Vagina (tissue), 2 donors: Measurements from ENCODE around the gene MAK.

ENCODE experiments used
- CTCF ChIP-seq, 3 experiments: fragments of 450-650 bp in 2 of 3; fragments of 200-600 bp in 1 of 3; sonication (generic) in 1 of 3; IDR thresholded peaks; one replicate each; pipeline ENCODE4 v1.5.1; 2017 to 2019; ENCODE audit warnings: antibody characterized with exemption in 3 of 3, mild to moderate bottlenecking in 2 of 3, moderate library complexity in 2 of 3
- POLR2A ChIP-seq, 2 donors: fragments of 450-650 bp; IDR thresholded peaks; one replicate each; pipeline ENCODE4 v1.6.1; 2017; ENCODE audit warnings: antibody characterized with exemption in 2 of 2, mild to moderate bottlenecking in 2 of 2, moderate library complexity in 2 of 2
- POLR2AphosphoS5 ChIP-seq, 2 donors: sonication (generic); formaldehyde crosslinking; IDR thresholded peaks; one replicate each; pipeline ENCODE4 v1.9.0; 2017; ENCODE audit warnings: antibody characterized with exemption in 2 of 2, mild to moderate bottlenecking in 2 of 2, low read depth in 1 of 2; ENCODE audit not compliant: insufficient read depth in 1 of 2

- TF ChIP-seq CTCF (IDR thresholded peaks at IDR 0.05), result no peak
- no peak for TF ChIP-seq POLR2AphosphoS5 (IDR thresholded peaks at IDR 0.05; ENCODE audit: insufficient read depth in 1 of 2, low read depth in 1 of 2)
- no peak for TF ChIP-seq POLR2A (IDR thresholded peaks at IDR 0.05)
These were observed 105.1 kb downstream of the MAK start for GRCh38 chr6:10733151-10733715.
